ENCODE data around the gene ATF6B.

Gene ATF6B

GRCh38 chr6:32127717-32128592 is at the start of gene ATF6B:
TSS of gene ATF6B (minus strand) at chr6:32128246. CDS start at chr6:32128207, 39 bp downstream.
- DNase-seq (ENCODE audit: low read depth) = peak; percentile 100

DNA sequence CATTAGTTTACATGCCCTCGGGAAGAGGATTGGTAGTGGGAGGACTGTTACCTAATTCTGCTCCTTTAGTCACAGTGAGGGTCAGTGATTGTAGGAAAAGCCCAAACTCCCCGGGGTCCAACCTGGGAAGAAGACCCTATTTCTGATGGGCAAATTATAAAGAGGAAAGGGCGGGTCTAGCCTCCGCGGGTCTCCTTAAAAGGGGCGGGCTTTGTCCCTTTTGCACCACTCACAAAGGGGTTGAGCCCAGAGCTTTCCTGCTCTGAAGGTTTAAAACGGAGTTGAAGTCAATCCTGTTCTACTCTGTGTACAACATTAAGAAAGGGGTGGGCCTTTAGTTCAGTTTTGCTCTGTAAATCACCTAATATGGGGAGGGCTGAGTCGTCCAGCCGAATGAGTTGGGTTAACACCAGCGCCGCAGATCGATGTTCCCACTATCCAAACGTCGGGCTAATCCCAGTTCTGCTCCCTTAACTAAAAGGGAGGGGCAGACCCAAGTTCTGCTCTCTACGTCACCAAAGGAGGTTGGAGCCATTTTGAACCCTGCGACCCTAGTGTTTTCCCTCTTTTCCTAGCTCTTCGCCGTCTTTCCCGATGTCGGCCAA is 49.2 kb upstream of the ATF6B start:
- DNase-seq (ENCODE audit: low read depth) = peak; percentile 74

DNA sequence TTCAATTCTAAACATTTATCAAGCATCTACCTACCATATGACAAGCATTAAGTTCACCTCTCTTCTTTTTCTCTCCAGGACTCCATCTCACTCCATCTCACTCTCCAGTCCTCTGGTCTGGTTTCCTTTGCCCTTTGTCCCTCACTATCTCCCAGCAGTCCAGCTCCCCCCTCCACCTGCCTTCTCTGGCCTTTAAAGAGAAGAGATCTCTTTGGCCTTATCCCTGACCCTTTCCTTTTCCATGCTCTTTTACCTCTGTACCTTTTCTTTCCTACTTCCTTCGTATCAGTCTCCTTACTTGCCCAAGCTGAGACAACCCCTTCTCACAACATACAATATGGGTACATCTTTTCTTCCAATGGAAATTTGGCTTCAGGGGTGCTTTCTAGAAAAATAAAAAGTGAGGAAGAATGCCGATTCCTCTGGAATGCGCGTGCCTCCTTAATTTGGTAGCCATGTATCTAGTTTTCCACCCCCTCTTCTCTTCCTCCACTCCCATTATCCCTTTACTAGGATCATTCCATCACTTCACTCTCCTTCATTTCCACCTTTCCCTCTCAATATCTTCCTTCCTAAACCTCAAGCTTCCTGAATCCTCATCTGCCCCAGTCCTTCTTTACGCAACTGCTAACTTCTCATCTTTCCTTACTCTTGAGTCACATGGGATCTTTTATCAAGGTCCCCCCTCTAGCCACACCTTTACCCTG is 48.6 kb upstream of the ATF6B start:
- peak; percentile 82 for DNase-seq (ENCODE audit: low read depth)

DNA sequence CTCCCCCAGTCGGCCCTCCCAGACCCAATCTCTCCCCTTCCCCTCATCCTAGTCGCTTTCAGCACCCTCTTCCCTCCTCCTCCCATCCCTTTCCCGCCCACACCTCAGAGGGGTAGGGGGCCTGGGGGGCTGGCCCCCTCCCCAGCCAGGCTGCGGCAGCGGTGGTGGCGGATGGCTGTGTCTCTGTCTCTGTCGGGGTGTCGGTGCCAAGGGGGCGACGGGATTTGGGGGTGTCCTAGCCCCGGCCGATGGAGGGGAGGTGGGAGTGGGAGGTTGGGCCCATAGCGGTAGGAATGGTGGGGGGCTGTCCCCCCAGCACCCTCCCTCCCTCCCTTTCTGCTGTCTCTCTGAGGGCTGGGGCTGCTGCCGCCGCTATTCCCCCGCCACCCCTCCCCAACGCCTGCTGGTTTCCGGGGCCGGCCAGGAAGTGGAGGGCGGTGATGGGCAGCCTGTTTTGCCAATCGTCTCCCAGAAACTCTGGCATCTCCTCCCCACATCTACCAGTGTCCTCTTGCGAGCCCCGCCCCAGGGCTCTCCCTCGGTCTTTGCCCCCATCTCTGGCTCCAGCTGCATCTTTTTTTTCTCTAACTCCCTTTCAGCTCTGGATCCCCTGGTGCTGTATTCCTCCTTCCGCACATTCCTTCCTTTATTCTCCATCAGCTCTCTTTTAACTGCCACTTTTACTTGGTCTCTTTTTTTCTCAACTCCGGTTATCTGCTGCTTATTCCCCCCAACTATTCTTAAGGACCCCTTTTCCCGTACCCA is 47.8 kb upstream of the ATF6B start, which contains the start of gene AGPAT1:
Gene AGPAT1 (minus strand): TSS at position 374 of the 765 bp plus-strand sequence. CDS start 4,588 bp downstream, outside the sequence.
- peak; percentile 97 for DNase-seq (ENCODE audit: low read depth)

- DNase-seq (ENCODE audit: low read depth) = no peak
Measured at GRCh38 chr6:32175322-32175710, 47.3 kb upstream of the ATF6B start.

DNA sequence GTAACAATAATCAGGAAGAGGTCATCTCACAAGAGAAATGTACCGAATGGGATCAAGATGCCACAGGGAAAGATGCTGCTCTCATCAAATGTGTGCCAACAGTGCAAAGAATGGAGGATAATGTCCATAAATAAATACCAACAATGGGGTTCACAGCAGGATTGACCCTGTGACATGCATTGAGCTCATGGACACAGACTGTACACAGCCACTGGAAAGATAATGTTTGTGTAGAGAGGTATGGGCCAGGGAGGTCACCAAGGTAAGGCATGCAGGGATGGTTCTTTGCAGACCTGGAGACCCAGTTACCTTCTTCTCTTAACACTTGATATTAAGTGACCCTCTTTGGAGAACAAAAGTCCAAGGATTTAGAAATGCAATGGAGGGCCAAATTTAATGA is 46.4 kb upstream of the ATF6B start:
- no peak for DNase-seq (ENCODE audit: low read depth)

GRCh38 chr6:32173051-32173727 is 45.1 kb upstream of the ATF6B start:
- DNase-seq (ENCODE audit: low read depth) = no peak

DNA sequence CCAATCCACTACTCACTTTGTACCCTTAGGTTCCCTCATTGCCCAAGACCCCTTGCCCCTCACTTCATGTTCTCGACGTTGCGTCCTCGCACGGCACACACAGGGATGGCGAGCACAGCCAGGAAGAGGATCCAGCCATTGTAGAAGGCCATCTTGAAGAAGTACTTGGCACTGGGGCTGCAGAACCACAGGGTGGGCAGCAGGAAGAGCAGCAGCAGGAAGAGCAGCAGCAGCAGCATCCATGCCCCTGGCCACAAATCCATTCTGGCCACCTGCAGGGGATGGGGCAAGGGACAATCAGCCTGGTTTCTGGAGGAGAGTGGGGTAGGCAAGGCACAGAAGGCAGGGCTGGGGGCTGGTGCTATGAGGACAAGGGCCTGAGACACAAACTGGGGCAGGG is 43.2 kb upstream of the ATF6B start:
- DNase-seq (ENCODE audit: low read depth) = no peak

DNA sequence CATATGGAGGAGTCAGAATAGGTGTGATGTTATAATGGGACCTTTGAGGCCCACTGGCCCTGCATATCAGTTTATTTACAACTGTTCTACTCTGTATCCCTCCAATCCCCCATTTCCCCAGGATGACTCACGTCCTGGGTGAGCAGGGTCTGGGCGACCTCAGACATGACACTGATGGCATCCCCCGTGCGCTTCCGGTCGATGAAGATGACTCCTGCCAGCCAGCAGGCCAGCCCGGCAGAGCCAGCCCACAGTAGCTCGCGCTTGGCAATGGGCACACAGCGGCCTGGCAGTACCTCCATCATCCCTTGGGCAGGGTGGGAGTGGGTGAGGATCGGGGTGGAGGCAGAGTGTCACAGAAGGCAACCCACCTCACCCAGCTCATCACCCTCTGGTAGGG is 42.2 kb upstream of the ATF6B start:
- no peak for DNase-seq (ENCODE audit: low read depth)

DNA sequence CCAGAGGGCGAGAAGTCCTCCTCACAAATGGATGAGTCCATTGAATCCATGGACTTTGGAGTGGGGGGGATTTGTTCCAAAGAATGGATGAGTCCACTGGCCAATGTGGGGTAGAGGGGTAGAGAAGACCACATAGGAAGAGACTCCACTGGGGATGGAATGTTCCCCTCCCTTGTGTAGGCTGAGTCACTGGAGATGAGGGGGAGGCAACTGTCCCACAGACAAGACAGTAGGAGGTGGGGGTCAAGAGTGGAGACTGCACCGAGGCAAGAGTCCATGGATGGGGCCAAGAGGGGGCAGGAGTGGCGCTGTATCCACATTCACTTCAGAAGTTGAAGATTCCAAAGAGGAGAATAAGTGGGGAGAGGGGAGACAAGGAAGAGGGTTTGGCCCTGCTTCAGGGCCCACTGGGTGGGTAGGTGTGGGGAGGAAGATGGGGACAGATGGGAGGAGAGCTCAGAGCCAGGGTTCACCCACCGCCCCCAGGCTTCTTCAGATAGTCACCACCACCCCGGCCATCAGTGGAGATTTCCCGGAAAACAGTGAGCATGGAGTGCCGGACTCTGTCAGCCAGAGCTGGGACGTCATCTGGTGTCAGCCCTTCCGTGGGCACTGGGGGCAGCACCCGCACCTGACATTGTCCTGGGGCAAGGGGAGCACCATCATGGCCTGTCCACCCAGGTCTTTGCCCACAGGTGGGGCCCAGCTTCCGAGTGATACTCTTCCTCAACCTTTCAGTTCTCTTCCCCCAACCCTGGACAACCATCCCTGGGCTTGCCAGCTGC is 41.0 kb upstream of the ATF6B start:
- peak; percentile 35 for DNase-seq (ENCODE audit: low read depth)

- DNase-seq (ENCODE audit: low read depth) = no peak
Measured at GRCh38 chr6:32168350-32168749, 40.3 kb upstream of the ATF6B start.

- no peak for DNase-seq (ENCODE audit: low read depth)
Measured at GRCh38 chr6:32167761-32168262, 39.8 kb upstream of the ATF6B start.

DNA sequence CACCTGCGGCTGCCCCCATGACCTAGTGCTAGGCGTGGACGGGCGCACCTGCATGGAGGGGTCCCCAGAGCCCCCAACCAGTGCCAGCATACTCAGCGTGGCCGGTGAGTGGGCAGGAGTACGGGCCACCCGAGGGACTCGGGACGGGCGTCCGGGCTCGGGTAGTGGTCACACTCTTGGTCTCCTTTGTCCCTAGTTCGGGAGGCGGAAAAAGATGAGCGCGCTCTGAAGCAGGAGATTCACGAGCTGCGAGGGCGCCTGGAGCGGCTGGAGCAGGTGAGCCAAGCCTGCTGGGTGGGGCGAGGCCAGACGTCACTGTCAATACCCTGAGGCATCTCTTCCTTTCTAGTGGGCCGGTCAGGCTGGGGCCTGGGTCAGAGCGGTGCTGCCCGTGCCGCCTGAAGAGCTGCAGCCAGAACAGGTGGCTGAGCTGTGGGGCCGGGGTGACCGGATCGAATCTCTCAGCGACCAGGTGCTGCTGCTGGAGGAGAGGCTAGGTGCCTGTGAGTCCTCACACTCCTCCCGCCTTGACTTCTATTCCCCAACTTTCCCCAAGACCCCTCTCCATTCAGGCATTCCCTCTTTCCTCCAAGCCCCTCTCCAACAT is 39.2 kb upstream of the ATF6B start:
- no peak for DNase-seq (ENCODE audit: low read depth)

DNA sequence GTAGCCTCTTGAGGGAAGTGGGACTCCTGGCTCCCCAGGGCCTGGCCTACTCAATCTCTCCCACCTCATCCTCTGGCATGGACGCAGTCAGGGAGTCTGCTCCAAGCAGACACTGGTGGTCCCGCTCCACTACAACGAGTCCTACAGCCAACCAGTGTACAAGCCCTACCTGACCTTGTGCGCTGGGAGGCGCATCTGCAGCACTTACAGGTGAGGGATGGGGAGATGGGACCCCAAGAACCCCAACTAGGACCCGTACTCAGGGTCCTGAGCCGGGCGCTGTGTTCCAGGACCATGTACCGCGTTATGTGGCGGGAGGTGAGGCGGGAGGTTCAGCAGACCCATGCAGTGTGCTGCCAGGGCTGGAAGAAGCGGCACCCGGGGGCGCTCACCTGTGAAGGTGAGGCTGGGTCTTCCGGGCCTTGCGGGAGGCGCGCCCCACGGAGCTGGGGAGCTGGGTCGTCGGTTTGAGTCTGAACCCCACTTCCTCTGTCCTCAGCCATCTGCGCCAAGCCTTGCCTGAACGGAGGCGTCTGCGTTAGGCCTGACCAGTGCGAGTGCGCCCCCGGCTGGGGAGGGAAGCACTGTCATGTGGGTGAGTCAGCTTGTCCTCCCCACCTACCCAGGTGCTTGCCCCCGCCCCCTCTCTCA is 38.5 kb upstream of the ATF6B start:
- no peak for DNase-seq (ENCODE audit: low read depth)

DNA sequence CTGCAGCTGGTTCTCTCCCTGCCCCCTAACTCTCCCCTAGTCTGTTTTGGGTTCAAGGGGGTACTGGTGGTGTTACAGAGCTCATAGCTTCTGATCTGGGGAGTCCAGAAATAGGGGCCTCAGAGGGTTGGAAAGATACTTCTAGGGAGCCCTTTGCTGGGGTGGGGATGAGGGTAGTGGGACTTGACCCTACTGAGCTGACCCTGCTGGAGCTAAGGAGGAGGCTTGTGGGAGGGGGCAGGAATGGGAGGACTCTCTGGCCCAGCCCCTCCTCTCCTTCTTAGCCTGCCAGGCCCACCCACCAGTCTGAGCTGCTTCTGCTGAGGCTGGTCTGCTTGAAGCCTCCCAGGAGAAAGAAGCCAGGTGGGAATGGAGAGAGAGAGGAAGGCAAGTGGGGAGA is 36.2 kb upstream of the ATF6B start, which contains the start of gene EGFL8:
Gene EGFL8 (plus strand): TSS at position 301 of the 400 bp plus-strand sequence. CDS start 1,571 bp downstream, outside the sequence.
- no peak for DNase-seq (ENCODE audit: low read depth)

DNA sequence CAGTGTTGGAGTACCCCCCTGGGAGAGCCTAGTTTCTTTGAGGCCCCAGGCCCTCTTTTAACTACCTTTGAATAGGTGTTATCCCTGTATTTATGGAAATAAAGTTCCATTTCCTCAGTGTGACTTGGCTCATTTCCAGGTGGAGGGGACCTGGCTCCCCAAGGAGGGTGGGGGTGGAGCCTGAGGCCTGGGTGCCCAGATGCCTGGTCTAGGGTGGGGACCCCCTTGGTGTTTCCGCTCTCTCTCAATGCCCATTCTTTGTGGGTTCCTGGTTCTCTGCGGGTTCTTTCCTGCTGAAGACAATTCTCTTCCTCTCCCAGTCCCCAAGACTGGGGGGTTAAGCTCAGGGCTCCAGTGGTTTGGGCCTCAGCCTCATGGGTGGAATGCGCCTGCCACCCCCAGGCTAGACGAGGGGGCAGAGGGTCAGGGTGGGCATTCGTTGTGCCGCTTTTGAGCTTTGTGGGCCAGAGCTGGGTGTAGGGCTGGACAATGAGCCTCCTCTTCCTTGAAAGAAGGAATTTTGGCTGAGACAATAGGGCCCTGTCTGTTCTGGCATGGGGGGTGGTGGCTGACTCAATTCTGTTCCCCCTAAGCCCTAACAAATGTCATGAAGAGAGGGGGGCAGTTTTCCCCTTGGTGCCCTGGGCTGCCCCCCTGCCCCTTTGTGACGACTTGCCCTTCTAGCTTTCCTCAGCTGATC is 35.7 kb upstream of the ATF6B start:
- no peak for DNase-seq (ENCODE audit: low read depth)

GRCh38 chr6:32158052-32158451 is 30.0 kb upstream of the ATF6B start:
- no peak for DNase-seq (ENCODE audit: low read depth)

DNA sequence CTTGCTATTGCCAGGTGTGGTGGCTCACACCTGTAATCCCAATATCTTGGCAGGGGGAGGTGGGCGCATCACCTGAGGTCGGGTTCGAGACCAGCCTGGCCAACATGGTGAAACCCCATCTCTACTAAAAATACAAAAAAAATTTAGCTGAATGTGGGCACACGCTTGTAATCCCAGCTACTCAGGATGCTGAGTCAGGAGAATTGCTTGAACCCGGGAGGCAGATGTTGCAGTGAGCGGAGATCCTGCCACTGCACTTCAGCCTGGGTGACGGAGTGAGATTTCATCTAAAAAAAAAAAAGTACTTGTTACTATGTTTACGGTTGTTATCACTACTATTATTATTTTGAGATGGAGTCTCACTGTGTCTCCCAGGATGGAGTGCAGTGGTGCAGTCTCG is 28.8 kb upstream of the ATF6B start:
- no peak for DNase-seq (ENCODE audit: low read depth)

Measured in iris pigment epithelial cell (primary cell).